NCI-H345 (cell line): ENCODE results near the gene SYTL1.

ENCODE experiments used
- DNase-seq: peaks from one replicate; lab custom pipeline; 2025; lab: John Stamatoyannopoulos, UW

The SYTL1 gene

DNA sequence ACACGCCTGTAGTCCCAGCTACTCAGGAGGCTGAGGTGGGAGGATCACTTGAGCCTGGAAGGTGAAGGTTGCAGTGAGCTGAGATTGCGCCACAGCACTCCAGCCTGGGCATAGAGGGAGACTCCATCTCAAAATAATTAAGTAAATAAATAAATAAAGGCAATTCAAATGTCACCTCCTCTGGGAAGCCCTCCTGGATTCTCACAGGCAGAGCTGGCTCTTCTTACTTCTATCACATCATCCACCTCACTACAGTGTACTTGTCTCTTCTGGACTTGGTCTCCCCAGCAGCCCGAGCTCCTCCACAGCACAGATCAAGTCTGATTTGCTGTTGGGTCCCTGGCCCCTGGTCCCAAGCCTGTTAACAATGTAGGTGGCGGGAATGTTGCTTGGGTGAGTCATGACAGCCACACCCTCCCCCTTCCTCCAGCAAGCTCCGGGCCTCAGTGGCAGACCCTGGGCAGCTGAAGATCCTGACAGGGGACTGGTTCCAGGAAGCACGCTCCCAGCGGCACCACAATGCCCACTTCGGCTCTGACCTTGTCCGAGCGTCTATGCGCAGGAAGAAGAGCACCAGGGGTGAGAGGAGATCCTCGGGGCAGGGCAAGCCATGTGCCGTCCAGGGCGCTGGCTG is 5.3 kb downstream of the SYTL1 start:
- no peak for DNase-seq

DNA sequence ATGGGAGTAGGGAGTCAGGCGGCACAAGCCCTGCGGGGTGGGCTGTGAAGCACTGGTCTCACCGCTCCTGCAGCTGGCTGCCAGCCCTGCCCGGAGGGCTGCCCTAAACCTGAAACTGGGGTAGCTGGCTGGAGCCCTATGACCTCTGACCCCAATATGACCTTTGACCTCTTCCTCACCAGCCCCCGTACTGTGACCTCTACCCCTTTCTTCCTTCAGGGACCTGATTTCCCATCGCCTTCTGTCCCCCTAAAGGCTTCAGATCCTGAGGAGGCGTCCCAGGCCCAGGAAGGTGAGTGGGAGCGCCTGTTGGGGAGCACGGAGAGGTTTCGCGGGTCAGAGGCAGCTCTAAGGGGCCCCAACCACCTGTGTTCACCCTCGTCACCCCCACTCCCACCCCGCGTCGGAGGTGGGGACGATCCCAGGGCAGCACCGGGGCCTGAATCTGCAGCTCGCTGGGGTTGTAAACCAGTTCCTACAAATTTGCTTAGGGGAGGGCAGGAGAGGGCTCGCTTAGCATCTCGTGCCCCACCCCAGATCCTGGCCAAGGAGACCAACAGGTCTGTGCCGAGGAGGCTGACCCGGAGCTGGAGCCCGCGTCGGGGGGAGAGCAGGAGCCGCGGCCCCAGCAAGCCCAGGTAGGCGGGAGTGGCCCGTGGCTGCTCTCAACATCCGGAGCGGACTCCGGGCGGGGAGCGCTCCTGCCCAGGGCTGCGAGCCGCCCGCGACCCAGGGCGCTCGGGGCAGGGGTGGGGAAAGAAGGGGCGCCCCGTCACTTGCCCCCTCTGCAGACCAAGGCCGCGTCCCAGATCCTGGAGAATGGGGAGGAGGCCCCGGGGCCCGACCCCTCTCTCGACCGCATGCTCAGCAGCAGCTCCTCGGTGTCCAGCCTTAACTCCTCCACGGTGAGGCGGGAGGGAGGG is 7.3 kb downstream of the SYTL1 start:
- DNase-seq = peak; percentile 76

DNA sequence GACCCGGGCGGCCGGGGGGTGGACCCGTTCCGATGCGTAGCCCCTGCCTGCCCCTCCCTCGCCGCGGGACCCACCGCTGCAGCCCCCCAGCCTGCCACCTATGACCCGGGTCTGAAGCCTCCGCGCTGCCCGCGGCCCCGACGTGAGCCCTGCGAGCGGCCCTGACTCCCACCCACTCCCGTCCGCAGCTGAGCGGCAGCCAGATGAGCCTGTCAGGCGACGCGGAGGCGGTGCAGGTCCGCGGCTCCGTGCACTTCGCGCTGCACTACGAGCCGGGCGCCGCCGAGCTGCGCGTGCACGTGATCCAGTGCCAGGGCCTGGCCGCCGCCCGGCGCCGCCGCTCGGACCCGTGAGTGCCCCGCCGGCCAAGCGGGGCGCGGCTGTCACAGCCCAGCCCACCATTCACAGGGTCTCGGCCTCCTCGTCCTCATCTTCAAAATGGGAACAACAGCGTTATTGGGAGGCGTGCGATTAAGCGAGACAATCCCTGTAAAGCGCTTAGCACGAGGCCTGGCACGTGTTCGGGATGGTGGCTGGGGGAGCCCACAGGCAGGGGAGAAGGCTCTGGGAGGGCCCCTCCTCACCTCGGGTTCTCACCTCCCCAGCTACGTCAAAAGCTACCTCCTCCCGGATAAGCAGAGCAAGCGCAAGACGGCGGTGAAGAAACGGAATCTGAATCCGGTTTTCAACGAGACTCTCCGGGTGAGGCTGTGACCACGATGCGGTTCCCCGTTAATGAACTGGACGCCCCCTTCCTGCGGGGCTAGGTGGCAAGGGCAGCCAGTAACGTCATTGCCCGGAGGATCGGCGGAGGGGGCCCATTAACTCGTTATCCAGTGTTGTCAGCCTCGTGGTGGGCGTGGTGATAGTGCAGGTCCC is 8.2 kb downstream of the SYTL1 start:
- DNase-seq = peak; percentile 76

DNA sequence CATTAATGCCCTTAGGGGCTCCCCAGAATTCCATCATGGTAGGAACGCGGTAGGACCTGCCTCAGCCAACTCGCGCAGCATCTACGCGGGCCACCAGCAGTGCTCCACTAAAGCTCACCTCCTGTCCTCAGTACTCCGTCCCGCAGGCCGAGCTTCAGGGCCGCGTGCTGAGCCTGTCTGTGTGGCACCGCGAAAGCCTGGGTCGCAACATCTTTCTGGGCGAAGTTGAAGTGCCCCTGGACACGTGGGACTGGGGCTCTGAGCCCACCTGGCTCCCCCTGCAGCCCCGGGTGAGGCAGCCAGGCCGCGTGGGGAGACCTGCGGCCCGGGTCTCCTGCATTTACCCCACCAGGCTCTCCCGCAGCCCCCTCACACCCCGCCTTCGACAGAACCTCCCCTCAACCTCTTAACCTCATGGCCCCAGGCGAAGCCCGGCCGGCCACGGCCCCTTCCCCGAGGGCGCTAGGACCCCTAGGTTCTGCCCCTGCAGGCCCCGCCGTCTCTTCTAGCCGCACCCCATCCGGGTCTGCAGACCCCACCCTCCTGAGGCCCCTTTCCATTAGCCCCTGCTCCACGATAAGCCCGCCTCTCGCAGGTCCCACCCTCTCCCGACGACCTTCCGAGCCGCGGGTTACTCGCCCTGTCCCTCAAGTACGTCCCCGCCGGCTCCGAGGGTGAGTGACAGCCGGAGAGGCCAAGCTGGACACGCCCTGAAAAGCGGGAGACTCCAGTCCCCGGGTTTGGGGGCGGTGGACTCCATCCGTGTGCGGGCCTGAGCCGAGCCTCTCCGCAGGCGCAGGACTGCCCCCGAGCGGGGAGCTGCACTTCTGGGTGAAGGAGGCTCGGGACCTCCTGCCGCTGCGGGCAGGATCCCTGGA is 9.1 kb downstream of the SYTL1 start:
- DNase-seq = no peak

DNA sequence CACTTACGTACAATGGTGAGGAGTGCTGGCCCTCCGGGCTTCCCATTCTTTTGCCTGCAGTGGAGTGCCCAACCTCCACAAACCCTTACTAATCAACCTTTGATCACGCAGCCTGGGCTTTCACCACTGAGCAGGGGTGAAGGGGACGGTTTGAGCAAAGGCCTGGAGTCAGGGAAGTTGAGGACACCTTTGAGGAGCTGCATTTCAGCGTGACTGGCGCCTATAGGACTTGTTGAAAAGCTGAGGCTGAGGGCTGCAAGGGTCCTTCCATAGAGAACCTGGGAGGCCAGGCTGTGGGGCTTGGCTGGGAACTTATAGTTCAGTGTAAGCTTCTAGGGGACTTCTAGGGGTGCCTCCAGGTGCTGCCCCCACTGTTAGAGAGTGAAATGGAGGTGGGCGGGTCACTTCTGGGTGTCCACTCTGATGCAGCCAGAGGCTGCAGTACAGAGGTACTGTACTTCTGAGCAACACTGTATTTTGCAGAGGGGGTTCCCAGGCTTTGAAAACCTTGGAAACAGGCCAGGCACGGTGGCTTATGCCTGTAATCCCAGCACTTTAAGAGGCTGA is 9.8 kb downstream of the SYTL1 start:
- DNase-seq = no peak

DNA sequence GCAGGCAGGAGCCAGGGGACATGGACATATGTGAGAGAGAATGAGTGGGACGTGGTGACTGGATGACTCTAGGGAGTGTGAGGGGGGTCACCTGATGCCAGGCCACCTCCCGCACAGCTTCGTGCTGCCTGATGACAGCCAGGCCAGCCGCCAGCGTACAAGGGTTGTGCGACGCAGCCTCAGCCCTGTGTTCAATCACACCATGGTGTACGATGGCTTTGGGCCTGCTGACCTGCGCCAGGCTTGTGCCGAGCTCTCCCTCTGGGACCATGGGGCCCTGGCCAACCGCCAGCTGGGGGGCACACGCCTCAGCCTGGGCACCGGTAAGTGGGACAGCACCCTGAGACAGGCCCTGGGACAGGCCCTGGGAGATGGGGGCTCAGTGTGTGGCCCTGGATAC is 11.3 kb downstream of the SYTL1 start:
- DNase-seq = no peak

DNA sequence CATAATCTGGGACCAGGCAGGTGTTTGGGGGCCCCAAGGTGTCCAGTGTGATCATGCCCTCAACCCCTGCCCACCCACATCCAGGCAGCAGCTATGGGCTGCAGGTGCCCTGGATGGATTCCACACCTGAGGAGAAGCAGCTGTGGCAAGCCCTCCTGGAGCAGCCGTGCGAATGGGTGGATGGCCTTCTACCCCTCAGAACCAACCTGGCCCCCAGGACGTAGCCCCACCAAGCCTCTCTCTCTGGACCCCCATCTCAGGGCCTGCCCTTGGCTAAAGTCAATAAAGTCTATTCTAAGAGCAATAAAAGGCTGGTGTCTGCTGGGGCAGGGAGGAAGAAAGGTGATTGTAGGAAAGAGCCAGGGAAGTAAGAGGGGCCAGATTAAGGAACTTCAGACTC is 11.8 kb downstream of the SYTL1 start:
- DNase-seq = no peak

DNA sequence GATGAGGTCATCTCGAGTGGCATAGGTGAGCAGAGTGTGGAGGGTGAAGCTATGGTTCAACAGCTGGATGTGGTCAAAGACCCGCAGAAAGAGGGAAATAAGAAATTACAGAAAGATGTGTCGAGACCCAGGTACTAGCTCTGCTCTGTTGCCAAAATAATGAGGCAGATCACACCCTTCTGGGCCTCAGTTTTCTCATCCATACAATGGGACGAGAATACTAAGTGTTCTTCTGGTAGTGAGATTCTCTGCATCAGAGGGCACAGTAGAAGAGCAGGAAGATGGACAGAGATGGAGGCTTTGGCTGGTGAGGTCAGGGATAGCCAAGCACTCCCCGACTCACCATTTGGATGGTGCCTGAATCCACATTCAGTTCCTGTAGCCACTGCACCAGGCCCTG is 13.9 kb downstream of the SYTL1 start:
- no peak for DNase-seq

DNA sequence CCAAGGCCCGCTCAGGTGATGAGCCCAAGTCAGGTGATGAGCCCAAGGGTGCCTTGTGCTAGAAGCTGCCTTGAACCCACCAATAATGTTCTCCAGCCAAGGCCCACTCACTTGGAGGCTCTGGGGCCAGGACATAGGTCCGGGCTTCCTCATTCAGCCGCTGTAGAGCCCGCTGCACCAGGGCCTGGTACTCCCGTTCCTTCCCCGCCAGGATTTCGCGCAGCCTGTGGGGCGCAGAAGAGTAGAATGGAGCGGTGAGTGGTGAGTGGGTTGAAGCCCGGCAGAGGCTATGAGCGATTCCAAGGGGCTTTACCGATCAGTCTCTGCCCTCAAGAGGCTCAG is 14.4 kb downstream of the SYTL1 start:
- DNase-seq = no peak

DNA sequence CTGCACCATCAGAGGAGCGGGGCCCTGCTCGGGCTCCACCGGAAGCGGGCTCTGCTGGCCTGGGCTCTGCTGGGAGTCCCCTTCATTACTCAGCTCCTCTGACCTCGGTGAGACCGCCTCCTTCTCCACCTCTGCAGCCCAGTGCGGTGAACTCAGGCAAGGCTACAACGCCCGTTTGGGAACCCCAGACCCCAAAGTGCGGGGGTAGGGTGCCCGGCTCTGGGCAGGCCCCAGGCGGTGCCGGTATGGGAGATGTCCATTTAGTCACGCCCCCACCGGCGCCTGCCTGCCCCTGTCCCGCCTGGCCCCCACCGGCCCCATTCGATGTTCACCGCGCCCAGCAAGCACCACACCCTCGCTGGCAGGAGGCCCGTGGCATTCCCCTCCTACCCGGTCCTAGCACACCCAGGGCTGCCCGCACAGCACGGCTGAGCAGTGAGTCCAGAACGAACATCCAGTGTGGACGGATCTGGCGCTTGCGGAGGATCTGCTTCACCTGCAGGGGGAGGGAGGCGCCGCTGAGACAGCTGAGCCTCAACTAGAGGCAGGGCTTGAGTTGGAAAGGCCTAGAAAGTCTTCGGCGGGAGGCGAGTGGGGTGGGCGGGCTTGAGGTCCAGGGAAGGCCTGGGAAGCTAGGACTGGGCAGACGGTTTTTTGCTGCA is 14.9 kb downstream of the SYTL1 start:
- DNase-seq = no peak

DNA sequence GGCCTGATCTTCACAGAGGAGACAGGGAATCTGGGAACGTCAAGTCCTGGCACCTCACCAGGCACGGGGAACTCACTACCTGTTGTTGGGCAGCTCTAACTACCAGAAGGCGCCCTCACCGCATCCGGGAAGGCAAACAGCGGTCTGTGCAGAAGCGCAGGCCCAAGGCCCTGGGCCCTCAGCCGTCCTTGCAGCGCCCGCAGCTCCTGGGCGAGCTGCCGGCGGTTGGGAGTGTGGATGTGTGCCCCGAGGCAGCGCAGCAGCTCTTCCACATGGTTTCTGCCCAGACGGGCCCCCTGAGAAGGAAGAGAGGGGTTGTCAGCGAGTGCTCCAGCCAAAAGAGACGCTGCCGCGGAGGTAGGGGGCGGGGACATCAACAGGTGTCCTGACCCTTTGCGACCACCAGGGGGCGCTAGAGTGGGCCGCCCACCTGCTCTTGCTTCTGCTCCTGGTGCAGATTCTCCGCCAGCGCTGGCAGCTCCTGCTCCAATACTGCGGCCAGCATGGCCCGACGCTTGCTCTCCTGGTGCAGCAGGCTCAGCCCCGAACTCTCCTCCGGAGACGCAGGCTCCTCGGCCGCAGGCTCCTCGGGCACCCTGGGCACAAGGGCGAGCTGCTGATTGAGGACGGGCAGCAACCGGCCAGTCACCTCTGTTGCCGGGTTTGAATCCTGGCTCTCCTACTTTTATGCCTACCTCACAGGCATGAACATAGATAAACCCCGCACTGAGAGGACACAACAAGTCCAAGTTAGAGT is 15.6 kb downstream of the SYTL1 start:
- peak; percentile 38 for DNase-seq

DNA sequence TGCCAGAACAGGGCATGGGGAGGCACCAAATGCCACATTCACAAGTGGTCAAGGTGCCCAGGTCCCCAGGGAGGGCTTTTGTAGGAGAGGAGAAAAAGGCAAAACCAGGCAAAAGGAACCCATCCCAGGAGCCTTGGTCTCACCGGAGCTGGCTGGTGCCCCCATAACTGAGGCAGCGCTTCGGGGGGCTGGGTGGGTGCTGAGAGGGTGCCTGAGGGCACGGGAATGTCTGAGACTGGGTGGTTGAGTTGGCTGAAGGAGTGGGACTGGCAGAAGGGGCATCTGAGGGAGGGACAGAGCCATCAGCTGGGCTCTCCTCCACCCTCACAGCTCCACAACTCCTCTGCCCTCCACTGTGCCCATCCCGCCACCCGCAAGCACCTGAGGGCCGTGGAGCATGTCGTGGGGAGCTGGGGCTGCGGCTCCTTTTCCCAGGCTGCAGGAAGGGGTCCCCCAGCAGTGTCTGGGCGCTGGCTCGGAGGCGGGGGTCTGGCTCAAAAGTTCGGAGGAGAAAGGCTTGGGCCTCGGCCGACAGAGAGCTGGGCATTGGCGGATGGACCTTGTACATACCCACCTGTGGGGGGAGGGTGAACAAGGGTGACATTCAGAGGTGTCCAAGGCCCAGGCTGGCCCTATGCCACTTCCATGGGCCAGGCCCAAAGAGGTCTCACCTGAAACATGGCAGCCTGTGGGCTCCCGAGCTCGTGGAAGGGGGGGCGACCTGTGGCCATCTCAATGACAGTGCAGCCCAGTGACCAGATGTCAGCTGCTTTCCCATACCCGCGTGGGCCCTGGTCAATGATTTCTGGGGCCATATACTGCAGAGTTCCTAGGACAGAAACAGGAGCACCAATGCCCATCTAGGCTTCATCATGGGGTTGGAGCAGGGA is 16.5 kb downstream of the SYTL1 start:
- no peak for DNase-seq

DNA sequence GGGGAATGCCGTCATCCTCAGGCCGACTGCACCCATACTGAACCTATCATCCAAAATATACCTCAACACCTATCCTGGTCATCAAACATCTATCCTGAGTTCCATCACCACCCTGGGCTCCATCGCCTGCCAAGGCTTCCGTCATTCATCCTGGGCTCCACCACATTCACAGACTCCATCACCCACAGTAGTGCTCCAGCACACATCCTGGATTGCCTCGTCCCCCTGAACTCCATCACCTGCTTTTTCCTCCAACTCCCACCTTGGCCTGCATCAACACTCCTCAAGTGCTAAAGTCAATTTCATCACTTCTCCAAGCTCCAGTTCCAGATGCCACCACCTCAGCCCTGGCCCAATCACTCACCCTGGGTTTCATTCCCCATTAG is 17.1 kb downstream of the SYTL1 start:
- no peak for DNase-seq

DNA sequence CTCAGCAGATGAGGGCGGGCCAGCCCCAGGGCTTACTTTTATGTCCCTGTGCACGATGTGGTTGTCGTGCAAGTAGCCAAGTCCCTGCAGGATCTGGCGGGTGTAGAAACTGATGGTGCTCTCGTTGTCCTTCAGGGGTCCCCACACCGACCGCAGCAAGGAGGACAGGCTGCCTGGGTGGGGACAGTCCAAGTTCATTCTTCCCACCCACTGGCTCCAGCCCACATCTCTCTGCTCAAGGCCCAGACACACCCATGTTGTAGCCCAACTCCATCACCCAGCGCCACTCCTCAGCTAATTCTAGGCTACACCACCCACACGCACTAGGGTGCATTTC is 18.0 kb downstream of the SYTL1 start:
- no peak for DNase-seq

DNA sequence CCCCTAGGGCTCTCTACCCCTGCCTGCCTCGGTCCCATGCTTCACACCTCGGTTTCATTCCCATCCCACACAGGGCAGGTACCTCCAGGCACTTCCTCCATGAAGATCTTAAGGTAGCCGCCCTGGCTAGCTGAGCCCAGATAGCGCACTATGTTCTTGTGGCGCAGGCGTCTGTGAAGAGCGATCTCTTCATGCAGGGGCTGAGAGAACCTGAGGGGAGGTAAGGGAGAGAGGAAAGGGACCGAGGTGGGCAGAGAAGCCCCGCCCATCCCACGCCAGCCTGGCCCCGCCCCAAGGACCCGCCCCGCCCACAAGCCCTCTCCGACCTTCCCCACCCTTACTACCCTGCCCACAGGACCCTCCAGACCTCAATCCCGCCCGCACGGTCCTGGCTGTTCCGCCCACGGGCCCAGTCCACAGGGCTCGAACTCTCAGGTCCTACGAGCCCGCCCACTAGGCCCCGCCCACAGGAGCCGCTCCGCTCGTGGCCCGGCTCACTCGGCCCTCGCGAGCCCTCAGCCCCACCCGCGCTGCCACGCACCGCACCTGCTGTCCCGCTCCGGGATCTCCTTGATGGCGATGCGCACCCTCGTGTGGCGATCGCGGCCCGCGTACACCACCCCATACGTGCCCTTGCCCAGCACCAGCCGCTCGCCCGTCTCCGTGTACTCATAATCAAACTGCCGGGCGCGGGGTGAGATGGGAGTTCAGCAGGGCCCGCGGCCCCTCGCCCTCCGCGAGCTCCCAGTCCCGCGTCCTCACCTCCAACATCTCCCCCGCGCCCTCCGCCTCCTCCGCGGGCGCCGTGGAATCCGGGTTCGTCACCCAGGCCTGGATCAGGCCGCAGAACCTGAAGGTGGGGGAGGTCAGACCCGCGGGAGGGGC is 18.6 kb downstream of the SYTL1 start:
- DNase-seq = no peak

DNA sequence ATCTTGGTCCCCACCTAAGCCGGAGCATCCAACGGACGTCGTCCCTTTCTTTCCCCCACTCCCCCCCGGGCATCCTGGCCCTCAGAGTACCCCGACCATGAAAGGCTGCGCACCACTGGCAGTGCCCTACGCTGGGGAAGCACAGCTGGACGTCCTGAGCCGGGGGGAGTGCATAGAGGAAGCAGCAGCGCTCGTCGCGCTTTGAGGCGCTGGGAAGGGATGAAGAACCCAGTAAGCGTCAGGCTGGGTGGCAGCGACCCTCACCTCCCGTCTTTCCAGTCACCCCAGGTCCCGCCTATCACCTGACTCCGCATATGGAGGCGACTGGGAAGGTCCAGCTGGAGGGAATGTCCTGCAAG is 19.2 kb downstream of the SYTL1 start:
- no peak for DNase-seq

DNA sequence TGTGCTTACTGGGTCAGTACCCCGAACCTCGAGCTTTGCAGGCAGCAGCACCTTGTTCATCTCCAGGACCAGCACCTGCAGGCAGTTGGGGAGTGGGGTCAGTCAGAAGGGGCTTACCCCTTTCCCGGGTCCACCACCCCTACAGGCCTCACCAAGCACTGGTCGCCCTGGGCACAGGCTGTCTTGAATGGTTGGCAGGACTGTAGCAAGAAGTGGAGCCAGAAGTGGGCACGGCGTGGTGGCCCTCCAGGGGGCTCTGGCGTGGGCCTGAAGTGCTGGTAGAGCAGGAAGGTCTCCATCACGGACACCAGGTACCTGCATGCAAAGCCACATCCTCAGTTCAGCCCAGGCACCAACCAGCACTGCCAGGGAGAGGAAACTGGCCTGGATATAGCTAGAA is 19.7 kb downstream of the SYTL1 start:
- DNase-seq = no peak
